SU-DHL-6 (cell line): Measurements from ENCODE around the gene TULP4.
"Not testable (repeated sequence)": the region's sequence is repeated elsewhere in the genome, so short reads cannot be mapped to it uniquely, and the experiment has no call there.

Source experiments
- H2AFZ ChIP-seq: fragments of 200-600 bp; sonication (generic); 2 replicates; pipeline ENCODE4 v1.6.1; 2014; ENCODE audit warnings: low read depth, mild to moderate bottlenecking, moderate library complexity, mixed read lengths, antibody characterized with exemption, low read length; ENCODE audit not compliant: severe bottlenecking
- H3F3A ChIP-seq: fragments of 200-600 bp; shearing (Covaris generic); 2 replicates; pipeline ENCODE4 v1.6.0; 2016; ENCODE audit warnings: antibody characterized with exemption, mild to moderate bottlenecking; ENCODE audit not compliant: insufficient read depth
- H3K27ac ChIP-seq: fragments of 200-600 bp; sonication (generic); 2 replicates; pipeline ENCODE4 v1.5.1; 2016; ENCODE audit warnings: low read depth, mild to moderate bottlenecking, low read length, moderate library complexity, mixed read lengths
- H3K27me3 ChIP-seq: fragments of 200-600 bp; sonication (generic), shearing (Covaris generic); 2 replicates; pipeline ENCODE4 v1.6.0; 2014; ENCODE audit warnings: mild to moderate bottlenecking, low read length
- H3K36me3 ChIP-seq: fragments of 200-600 bp; sonication (generic); 2 replicates; pipeline ENCODE4 v1.6.1; 2014; ENCODE audit warnings: mild to moderate bottlenecking, low read length, mixed read lengths
- H3K4me2 ChIP-seq: fragments of 300-600, 200-600 bp; shearing (Covaris generic), sonication (generic); 2 replicates; pipeline ENCODE4 v1.6.0; 2014; ENCODE audit warnings: low read length, low read depth, mild to moderate bottlenecking; ENCODE audit not compliant: poor library complexity, severe bottlenecking
- H3K4me3 ChIP-seq: fragments of 200-600 bp; sonication (generic); 2 replicates; pipeline ENCODE4 v1.5.1; 2014; ENCODE audit warnings: antibody characterized with exemption, low read length, mild to moderate bottlenecking, mixed read lengths; ENCODE audit not compliant: insufficient read depth, poor library complexity, severe bottlenecking
- H3K79me2 ChIP-seq: fragments of 200-600 bp; sonication (generic); 2 replicates; pipeline ENCODE4 v1.6.1; 2014; ENCODE audit warnings: mild to moderate bottlenecking, low read length, moderate library complexity; ENCODE audit not compliant: insufficient read depth
- H3K9ac ChIP-seq: fragments of 200-600 bp; sonication (generic); 2 replicates; pipeline ENCODE4 v1.7.0; 2014; ENCODE audit warnings: mild to moderate bottlenecking, low read length
- H3K9me2 ChIP-seq: fragments of 200-600 bp; sonication (generic); replicated peaks from 2 replicates; pipeline ENCODE4 v1.6.1; 2014; ENCODE audit warnings: low read length; ENCODE audit not compliant: insufficient read depth
- H3K9me3 ChIP-seq: fragments of 200-600 bp; sonication (generic); 2 replicates; pipeline ENCODE4 v1.6.1; 2014; ENCODE audit warnings: low read length, mixed read lengths; ENCODE audit not compliant: insufficient read depth
- H4K20me1 ChIP-seq: fragments of 200-600 bp; sonication (generic); 2 replicates; pipeline ENCODE4 v1.6.1; 2014; ENCODE audit warnings: low read depth, mild to moderate bottlenecking, antibody characterized with exemption, low read length, moderate library complexity, mixed read lengths
- EZH2phosphoT487 ChIP-seq: fragments of 200-600 bp; sonication (generic), shearing (Covaris generic); conservative IDR thresholded peaks from 2 replicates; pipeline ENCODE4 v1.6.1; 2018; ENCODE audit warnings: mild to moderate bottlenecking, antibody characterized with exemption, low read length, moderate library complexity, mixed read lengths
- TF ChIP-seq, protein P1 (sequence below): fragments of 200-600 bp; sonication (generic); IDR thresholded peaks from one replicate; pipeline ENCODE4 v1.5.1; 2017; ENCODE audit warnings: antibody characterized with exemption, mild to moderate bottlenecking, low read length, moderate library complexity; ENCODE audit not compliant: insufficient read depth, poor library complexity, severe bottlenecking

Gene TULP4

DNA sequence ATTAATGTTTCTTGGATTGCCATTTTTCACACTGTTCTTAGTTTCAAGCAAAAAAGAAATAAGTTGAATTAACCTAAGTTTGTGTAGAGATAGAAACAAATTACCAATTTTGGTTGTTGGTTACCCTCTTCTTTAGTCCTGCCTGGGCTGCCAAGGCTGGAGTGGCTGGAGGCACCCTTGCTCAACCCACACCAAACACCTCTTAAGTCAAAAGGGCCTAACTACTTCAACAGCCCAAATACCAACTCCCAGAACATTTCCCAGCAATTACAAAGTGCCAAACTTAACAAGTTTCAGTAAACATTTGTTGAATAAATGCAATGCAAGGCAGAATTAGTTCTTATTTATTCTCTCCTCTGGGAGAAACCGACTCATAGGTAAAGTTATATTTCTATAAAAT, 209.5 kb downstream of the TULP4 start:
- no peaks in the 10 kb centered on the region for H3K36me3 ChIP-seq
- TF ChIP-seq, protein P1, sequence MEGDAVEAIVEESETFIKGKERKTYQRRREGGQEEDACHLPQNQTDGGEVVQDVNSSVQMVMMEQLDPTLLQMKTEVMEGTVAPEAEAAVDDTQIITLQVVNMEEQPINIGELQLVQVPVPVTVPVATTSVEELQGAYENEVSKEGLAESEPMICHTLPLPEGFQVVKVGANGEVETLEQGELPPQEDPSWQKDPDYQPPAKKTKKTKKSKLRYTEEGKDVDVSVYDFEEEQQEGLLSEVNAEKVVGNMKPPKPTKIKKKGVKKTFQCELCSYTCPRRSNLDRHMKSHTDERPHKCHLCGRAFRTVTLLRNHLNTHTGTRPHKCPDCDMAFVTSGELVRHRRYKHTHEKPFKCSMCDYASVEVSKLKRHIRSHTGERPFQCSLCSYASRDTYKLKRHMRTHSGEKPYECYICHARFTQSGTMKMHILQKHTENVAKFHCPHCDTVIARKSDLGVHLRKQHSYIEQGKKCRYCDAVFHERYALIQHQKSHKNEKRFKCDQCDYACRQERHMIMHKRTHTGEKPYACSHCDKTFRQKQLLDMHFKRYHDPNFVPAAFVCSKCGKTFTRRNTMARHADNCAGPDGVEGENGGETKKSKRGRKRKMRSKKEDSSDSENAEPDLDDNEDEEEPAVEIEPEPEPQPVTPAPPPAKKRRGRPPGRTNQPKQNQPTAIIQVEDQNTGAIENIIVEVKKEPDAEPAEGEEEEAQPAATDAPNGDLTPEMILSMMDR: no peak
- TF ChIP-seq EZH2phosphoT487: no peak
- H3K79me2 ChIP-seq: no peaks in the 10 kb centered on the region
- H3K4me3 ChIP-seq: no peak overlapping the region
- no peaks in the 10 kb centered on the region for H3K9me3 ChIP-seq
- no peak overlapping the region for H3K27ac ChIP-seq
- H3K4me2 ChIP-seq: no peak overlapping the region
- no peaks in the 10 kb centered on the region for H4K20me1 ChIP-seq
- H2AFZ ChIP-seq: no peak overlapping the region
- H3K9me2 ChIP-seq: no peaks in the 10 kb centered on the region
- no peak overlapping the region for H3K9ac ChIP-seq
- H3K27me3 ChIP-seq: no peaks in the 10 kb centered on the region
- H3F3A ChIP-seq: no peaks in the 10 kb centered on the region

DNA sequence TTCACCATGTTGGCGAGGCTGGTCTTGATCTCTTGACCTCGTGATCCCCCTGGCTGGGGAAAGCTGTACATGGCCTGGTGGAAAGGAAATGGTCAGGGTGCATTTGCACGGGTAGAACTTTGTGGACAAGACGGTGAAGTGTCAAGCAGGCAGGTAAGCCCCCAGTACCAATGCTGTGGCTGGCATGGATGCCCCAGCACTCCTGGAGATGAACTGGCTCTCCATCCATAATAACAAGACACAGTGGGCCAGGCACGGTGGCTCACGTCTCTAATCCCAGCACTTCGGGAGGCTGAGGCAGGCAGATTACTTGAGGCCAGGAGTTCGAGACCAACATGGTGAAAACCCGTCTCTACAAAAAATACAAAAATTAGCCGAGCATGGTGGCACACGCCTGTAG, 210.4 kb downstream of the TULP4 start:
- Histone ChIP-seq H3K4me2 (no peak overlapping the region), H3K27me3 (no peaks in the 10 kb centered on the region)

DNA sequence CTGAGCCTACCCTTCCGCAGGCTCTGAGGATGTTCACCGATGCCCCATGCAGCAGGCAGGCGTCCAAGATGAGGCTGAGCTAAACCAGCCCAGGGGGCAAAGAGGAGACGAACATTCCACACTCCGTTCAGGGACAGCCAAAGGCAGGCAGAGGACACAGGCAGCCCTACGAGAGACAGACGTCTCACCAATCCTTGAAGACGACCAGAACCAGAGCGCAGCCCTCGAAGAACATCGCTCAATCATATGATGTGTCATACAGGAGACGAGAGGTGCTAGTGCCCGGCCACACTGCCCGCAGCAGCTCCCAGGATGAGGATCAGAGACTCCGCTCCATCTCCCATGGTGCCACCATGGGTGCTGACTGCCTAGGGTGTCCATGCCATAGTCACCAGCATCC, 212.0 kb downstream of the TULP4 start:
- TF ChIP-seq EZH2phosphoT487: no peak
- TF ChIP-seq, protein P1: no peak
- H4K20me1 ChIP-seq: no peaks in the 10 kb centered on the region
- no peak overlapping the region for H3K27ac ChIP-seq

More for the DNA sequence above, 210.4 kb downstream of the TULP4 start:
- no peak overlapping the region for H3K4me3 ChIP-seq
- no peaks in the 10 kb centered on the region for H3K9me2 ChIP-seq
- H2AFZ ChIP-seq: no peak overlapping the region
- no peak overlapping the region for H3K27ac ChIP-seq
- H3K9ac ChIP-seq: no peak overlapping the region
- no peaks in the 10 kb centered on the region for H3F3A ChIP-seq
- H4K20me1 ChIP-seq: no peaks in the 10 kb centered on the region
- no peaks in the 10 kb centered on the region for H3K9me3 ChIP-seq
- no peaks in the 10 kb centered on the region for H3K79me2 ChIP-seq
- TF ChIP-seq, protein P1: no peak
- TF ChIP-seq EZH2phosphoT487: no peak
- H3K36me3 ChIP-seq: no peaks in the 10 kb centered on the region

GRCh38 chr6:158527858-158528257, 215.6 kb downstream of the TULP4 start:
- not testable (repeated sequence) for H2AFZ ChIP-seq, H3K9me2 ChIP-seq, H4K20me1 ChIP-seq, H3K4me2 ChIP-seq, H3K4me3 ChIP-seq, H3K79me2 ChIP-seq, H3K27ac ChIP-seq, H3K36me3 ChIP-seq, H3F3A ChIP-seq, H3K9ac ChIP-seq, H3K27me3 ChIP-seq, H3K9me3 ChIP-seq

More for the DNA sequence above, 212.0 kb downstream of the TULP4 start:
- Histone ChIP-seq H3K4me3 (no peak overlapping the region), H3K9me3 (no peaks in the 10 kb centered on the region), H3K4me2 (no peak overlapping the region), H3K36me3 (no peaks in the 10 kb centered on the region), H3K79me2 (no peaks in the 10 kb centered on the region), H2AFZ (no peak overlapping the region), H3K9me2 (no peaks in the 10 kb centered on the region), H3K9ac (no peak overlapping the region), H3F3A (no peaks in the 10 kb centered on the region), H3K27me3 (no peaks in the 10 kb centered on the region)
